EH (cell line): ENCODE results near the gene RARS1.
A peak's percentile ranks its signal among the peaks of the same experiment; 100 is the strongest.
"Not testable (repeated sequence)": the region's sequence is repeated elsewhere in the genome, so short reads cannot be mapped to it uniquely, and the experiment has no call there.

Source experiments
- DNase-seq: peaks from one replicate; pipeline ENCODE4 v3.0.0-alpha.2; 2015; ENCODE audit warnings: low read depth

RARS1 gene

DNA sequence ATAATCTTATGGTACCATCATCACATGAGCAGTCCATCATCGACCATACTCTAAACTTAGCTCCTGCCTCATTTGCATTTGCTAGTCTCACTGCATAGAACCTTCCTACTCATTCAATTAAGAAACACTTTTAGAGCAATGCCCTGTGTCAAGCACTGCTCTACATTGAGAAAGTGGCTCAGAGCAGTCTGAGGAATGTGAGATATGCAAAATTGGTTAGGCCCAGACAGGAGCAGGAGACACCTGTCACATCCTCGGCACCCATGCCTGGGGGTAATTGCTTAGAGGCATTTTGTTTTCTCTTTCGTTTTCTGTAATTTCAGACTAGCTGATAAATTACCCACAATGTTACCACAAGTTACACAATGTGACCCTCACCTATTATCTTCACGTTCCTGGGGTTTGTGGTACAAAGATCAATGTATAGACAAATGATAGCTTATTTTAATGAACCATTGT lies 4.9 kb upstream of the RARS1 start:
- no peak for DNase-seq

GRCh38 chr5:168482361-168482760 lies 3.9 kb upstream of the RARS1 start:
- DNase-seq: no peak

- no peak for DNase-seq
Measured at GRCh38 chr5:168489059-168489458, 2.8 kb downstream of the RARS1 start.

DNA sequence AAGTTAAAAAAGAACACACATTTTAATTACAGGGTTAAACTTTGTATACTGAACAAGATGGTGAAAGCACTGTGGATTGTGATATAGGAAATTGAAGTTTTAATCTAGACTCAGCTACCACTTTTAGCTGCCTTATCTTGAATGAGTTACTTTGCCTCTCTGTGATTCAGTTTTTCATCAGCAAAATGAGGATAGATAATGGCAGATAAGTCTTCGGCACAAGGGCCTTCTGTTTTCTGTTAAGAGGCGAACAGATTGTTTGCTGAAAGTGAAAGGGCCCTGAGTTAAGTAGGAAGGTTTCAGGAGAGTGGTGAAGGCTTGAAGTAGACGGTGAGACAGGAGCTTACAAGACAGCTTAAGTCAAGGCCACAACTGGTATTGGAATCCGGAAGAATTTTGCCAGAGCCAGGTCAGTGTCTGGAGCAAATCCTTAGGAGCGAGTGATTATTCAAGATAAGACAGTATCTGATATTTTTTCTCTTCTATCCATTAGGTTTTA lies 7.8 kb downstream of the RARS1 start:
- no peak for DNase-seq

- no peak for DNase-seq
Measured at GRCh38 chr5:168502563-168503237, 16.4 kb downstream of the RARS1 start.

- DNase-seq: no peak
Measured at GRCh38 chr5:168513861-168514428, 27.7 kb downstream of the RARS1 start.

GRCh38 chr5:168525856-168526255 lies 39.6 kb downstream of the RARS1 start:
- DNase-seq: no peak

DNA sequence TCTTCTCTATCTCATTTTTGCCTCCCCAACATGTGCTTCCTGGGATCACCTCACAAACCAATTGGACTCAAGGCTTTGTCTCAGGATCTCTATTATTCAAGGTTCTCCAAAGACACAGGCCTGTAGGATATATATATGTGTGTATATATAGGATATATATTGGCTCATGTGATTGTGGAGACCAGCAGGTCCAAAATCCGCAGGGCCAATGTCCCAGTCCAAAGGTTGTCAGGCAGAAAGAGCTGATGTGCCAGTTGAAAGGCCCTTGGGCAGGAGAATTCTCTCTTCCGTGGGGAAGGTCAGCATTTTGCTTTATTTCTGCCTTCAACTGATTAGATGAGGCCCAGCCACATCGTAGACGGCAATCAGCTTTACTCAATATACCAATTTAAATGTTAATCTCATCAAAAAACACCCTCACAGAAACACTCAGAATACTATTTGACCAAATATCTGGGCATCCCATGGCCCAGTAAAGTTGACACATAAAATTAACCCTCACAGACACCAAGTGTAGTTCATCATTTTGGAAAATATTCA lies 41.6 kb downstream of the RARS1 start:
- no peak for DNase-seq

DNA sequence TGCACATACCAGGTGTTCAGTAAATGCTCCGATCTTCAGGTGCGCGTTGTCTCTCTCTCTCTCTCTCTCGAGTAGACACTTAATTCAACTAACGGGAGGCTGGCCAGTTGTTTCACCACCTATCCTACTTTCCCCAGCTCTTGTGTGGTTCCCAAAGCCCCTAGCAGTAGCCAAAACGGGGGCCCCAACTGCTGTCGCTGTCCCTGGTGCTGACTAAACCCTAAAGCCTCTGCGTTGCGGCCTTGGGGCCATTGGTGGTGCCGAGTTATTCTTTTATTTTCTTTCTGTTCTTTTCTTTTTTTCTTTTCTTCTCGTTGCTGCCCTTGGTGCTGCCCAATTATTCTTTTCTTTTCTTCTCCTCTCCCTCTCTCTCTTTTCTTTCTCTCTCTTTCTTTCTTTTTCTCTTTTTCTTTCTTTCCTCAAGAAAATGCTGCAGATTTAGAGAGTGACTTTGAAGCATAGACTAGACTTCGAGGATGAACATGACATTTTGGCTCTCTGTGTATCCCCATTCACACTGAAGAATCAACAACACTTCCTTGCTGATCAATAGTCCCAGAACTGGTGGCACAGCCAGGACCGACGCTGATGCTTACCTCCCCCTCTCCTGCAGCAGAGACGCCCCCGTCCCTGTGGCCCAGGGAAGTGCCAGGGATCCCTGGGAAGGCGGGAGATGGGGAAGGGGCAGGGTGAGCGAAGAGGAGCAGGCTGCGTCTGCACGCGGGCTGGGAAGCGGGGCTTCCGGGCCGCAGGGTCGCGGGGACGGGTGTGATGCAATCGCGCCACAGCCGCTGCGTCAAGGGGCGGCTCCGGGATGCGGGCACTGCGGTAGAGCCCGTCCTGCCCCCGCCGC lies 42.5 kb downstream of the RARS1 start, which contains the start of gene FBLL1:
FBLL1 (plus strand) TSS at position 785 of the 853 bp plus-strand sequence. CDS start 200 bp downstream, outside the sequence.
- DNase-seq: peak; percentile 32

DNA sequence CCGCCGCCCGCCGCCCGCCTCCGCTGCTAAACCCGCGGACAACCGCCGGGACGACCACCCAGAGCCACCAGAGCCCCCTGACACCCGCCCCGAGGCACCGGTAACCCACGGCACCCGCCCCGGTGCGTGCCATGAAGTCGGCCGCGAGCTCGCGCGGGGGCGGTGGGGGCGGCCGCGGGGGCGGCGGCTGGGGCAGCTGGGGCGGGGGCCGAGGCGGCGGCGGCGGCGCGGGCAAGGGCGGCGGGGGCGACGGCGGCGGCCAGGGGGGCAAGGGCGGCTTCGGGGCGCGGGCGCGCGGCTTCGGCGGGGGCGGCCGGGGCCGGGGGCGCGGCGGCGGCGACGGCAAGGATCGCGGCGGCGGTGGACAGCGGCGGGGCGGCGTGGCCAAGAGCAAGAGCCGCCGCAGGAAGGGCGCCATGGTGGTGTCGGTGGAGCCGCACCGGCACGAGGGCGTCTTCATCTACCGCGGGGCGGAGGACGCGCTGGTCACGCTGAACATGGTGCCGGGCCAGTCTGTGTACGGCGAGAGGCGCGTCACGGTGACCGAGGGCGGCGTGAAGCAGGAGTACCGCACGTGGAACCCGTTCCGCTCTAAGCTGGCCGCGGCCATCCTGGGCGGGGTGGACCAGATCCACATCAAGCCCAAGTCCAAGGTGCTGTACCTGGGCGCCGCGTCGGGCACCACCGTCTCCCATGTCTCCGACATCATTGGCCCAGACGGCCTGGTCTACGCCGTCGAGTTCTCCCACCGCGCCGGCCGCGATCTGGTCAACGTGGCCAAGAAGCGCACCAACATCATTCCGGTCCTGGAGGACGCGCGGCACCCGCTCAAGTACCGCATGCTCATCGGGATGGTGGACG lies 43.3 kb downstream of the RARS1 start:
- DNase-seq: no peak

GRCh38 chr5:168530621-168531150 lies 44.4 kb downstream of the RARS1 start:
- DNase-seq: peak; percentile 25

GRCh38 chr5:168531191-168531590 lies 44.9 kb downstream of the RARS1 start:
- DNase-seq: no peak

- no peak for DNase-seq
Measured at GRCh38 chr5:168531987-168532864, 46.0 kb downstream of the RARS1 start.

GRCh38 chr5:168534351-168534750 lies 48.1 kb downstream of the RARS1 start:
- DNase-seq: not testable (repeated sequence)

- no peak for DNase-seq
Measured at GRCh38 chr5:168537176-168537575, 50.9 kb downstream of the RARS1 start.

GRCh38 chr5:168549554-168549953 lies 63.3 kb downstream of the RARS1 start:
- DNase-seq: no peak

DNA sequence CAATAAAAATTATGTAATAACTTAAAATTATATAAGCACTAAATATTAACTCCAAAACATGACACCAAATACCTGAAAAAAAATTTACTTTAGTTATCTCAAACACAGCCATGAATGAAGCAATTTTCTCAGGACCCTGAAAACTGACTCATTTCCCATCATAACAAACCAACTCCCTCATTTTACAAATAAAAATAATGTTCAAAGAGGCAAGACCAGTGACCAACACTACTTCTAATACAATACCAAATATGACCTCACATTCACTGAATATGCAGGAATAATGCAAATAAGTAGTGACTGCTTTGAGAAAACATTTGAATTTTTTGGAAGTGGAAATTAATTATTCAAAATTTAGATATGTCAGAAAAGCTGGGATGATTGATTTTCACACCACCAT lies 64.4 kb downstream of the RARS1 start:
- DNase-seq: no peak

GRCh38 chr5:168552146-168552545 lies 65.9 kb downstream of the RARS1 start:
- peak; percentile 85 for DNase-seq

DNA sequence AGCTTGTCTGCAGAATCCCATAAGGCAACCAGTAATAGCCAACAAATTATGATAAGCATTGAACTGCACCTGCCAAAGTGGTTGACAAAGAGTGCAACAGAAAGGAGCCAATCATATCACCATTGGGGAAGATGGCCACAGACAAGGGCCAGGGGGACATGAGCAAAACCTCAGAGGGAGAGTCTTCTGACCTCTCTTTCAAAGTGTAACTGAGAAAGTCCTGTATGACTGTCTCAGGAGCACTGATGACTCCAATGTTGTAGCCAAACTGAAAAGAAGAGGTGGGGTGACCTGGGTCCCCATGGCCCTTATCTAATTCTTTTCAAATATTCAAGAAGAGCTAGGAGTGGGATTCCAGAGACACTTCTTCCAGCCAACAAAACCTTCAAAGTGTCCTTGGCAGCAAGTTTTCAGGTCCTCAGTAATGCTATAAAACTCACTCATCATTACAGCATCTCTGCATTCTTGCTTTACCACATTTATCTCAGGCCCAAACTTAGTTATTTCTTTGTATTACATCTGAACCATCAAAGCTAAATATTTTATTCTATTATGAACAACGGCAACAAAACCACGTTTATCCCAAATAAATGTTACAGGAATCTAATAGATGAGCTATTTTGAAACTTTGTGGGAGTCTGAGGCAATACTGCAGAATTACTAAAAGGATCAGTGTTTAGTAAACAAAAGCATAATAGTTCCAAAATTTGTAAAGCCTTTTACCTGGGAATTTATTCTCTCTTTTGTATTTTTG lies 67.3 kb downstream of the RARS1 start:
- DNase-seq: no peak
